ENCODE measurements around the gene HPS6.

GRCh38 chr10:102116656-102117055 is 51.5 kb downstream of the HPS6 start:
- TF ChIP-seq CTCF (IDR thresholded peaks at IDR 0.05; ENCODE audit: borderline replicate concordance, extremely low read depth, low read length, poor library complexity, severe bottlenecking) (no peak), EZH2 (IDR thresholded peaks at IDR 0.05; ENCODE audit: borderline replicate concordance, low read depth, low read length, severe bottlenecking) (no peak)
